Measurements from ENCODE around the gene AMER1.

DNA sequence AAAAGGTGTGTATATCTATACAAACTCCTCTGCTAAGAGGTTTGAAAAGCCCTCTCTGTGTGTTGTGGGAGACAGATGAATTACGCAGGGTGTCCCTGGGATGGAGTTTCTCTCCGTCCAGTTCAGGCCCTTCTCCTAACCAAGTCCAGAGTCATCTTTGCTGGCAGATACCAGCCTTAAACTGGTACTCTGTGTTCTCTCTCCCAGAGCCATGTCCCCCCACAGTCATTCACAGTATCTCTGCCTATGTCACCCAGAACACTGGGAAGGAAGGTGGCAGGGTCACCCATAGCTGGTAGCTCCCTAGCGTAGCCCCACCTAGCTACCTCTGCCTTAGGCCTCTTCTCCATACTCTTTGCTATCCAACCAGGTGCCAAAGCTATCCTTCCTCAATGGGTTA is 8.9 kb downstream of the AMER1 start:
- TF ChIP-seq PCBP2 (IDR thresholded peaks at IDR 0.05; ENCODE audit: low read depth, low read length, poor library complexity, severe bottlenecking) (no peak), XRCC3 (IDR thresholded peaks at IDR 0.05) (no peak), MAFF (IDR thresholded peaks at IDR 0.05; ENCODE audit: low read length) (no peak), MCM3 (IDR thresholded peaks at IDR 0.05) (no peak), NBN (IDR thresholded peaks at IDR 0.05; ENCODE audit: low read depth) (no peak)
- TF ChIP-seq, protein P1, sequence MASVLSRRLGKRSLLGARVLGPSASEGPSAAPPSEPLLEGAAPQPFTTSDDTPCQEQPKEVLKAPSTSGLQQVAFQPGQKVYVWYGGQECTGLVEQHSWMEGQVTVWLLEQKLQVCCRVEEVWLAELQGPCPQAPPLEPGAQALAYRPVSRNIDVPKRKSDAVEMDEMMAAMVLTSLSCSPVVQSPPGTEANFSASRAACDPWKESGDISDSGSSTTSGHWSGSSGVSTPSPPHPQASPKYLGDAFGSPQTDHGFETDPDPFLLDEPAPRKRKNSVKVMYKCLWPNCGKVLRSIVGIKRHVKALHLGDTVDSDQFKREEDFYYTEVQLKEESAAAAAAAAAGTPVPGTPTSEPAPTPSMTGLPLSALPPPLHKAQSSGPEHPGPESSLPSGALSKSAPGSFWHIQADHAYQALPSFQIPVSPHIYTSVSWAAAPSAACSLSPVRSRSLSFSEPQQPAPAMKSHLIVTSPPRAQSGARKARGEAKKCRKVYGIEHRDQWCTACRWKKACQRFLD (CRISPR knock-in tag; IDR thresholded peaks at IDR 0.05) = no peak

Measured in K562 (cell line).